ENCODE measurements around the gene PHF10.

GRCh38 chr6:169738204-169738975 lies 14.1 kb upstream of the PHF10 start:
- no peak for TF ChIP-seq POLR2A (IDR thresholded peaks at IDR 0.05; ENCODE audit: low read depth)
- no peak for TF ChIP-seq EP300 (IDR thresholded peaks at IDR 0.05)
